Psoas muscle (tissue), 8 donors: ENCODE measurements around the gene SETD2. TPM values are rescaled to one million over a fixed set of nuclear protein-coding genes. Genes with fewer than 3 reads are reported as not detected.
"Not testable (repeated sequence)": the region's sequence is repeated elsewhere in the genome, so short reads cannot be mapped to it uniquely, and the experiment has no call there.

Experiments used
- ATAC-seq, 4 donors: fragments of 200-7000 bp; cut with Tn5 transposase; one replicate each; pipeline ENCODE4 v1.9.1; 2020; ENCODE audit warnings: moderate library complexity in 3 of 4, mild to moderate bottlenecking in 2 of 4
- DNase-seq, 2 donors: peaks; one replicate each; pipeline ENCODE4 v3.0.0-alpha.2; 2020
- H3K27ac ChIP-seq: fragments of 200-600 bp; one replicate; pipeline ENCODE4 v1.8.0; 2022
- H3K27me3 ChIP-seq, 3 donors: fragments of 200-600 bp in 1 of 3; one replicate each; pipeline versions ENCODE4 v1.6.1 to v1.8.0; 2013 to 2022; ENCODE audit warnings: low read length in 2 of 3, mild to moderate bottlenecking in 2 of 3, moderate library complexity in 1 of 3; ENCODE audit not compliant: insufficient read depth in 3 of 3
- H3K36me3 ChIP-seq, 2 donors: fragments of 200-600 bp in 1 of 2; one replicate each; pipeline versions ENCODE4 v1.6.1 to v1.8.0; 2013 to 2022; ENCODE audit warnings: low read depth in 1 of 2, mild to moderate bottlenecking in 1 of 2, moderate library complexity in 1 of 2; ENCODE audit not compliant: insufficient read depth in 1 of 2
- H3K4me1 ChIP-seq: fragments of 200-600 bp; one replicate; pipeline ENCODE4 v1.8.0; 2022
- H3K4me3 ChIP-seq: fragments of 200-600 bp; one replicate; pipeline ENCODE4 v1.8.0; 2022; ENCODE audit warnings: mild to moderate bottlenecking
- H3K9me3 ChIP-seq: fragments of 200-600 bp; one replicate; pipeline ENCODE4 v1.8.0; 2022
- WGBS, 3 donors: extraction: QIAGEN DNeasy Blood & Tissue Kit; methylation state at CpG; one replicate each; pipeline versions ENCODE4 v1.1.6 to v1.1.7; 2013; 5-methylcytosine and 5-hydroxymethylcytosine counted together
- intact Hi-C, 2 donors: fragments of 100-400 bp; cut with DNase I; formaldehyde crosslinking; loops; one replicate each; pipeline versions ENCODE4 v1.11.0 to v1.14.2; 2022
- polyA plus RNA-seq, 3 donors: library from polyadenylated mRNA; stranded (reverse); fragments of 200-250 nt; gene quantifications; one replicate each; pipeline ENCODE4 v1.2.3, GENCODE V29; 2013
- total RNA-seq, 4 donors: library from RNA; stranded (reverse); fragmentation: NEBNext Ultra II Directional in 2 of 4; extraction: Animal tissue kit (Norgen Biotek cat#: 25700) in 2 of 4; gene quantifications; one replicate each; pipeline versions ENCODE4 v1.2.1 to v1.2.4, GENCODE V29; 2021 to 2023
- TF ChIP-seq, protein P1 (sequence below): fragments of 200-600 bp; IDR thresholded peaks from one replicate; pipeline ENCODE4 v1.8.0; 2022; ENCODE audit warnings: antibody characterized with exemption
- donor health status: healthy with polysubstance abuse.
- donor health status: DM: no; HTN: no; CAD: no; lungs with moderate emphysema.
- donor health status: Bipolar disorder and iron deficiency.
- donor health status: healthy.
- donor health status: DM: yes; HTN: yes; CAD: no.
- donor health status: DM: no; HTN: no; CAD: no.
- donor health status: DM: no; HTN: no; CAD: no.
- donor health status: DM: yes; HTN: yes; CAD: no.

SETD2 gene
- total and polyA plus RNA-seq, 7 donors: 10.1 to 38.1 (median 33.7) TPM

DNA sequence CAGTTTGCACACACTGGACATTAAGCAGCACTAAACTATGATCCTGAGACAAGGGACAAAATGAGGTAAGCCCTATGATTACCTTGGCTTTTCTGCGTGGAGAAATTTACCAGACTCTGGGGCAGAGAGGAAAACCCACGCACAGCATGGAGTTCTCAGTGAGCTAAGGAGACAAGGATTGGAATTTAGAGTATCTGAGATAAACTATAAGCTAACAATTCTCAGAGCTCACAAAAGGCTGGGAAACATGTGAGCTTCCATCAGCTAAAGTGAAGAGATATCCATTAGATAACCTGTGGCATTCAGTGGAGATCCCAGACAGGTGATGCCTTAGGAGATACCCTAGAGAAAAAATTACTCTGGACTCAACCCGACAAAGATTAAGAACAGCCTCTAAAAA, 135.8 kb downstream of the SETD2 start:
- WGBS, 3 donors: 88 to 93% (median 89%) methylated on average over 3 of the region's 3 CpGs
- Histone ChIP-seq H3K36me3 (peaks cover 0 to 21% of the 10 kb centered on the region in 2 donors), H3K9me3 (no peaks in the 10 kb centered on the region), H3K27ac (no peak overlapping the region), H3K4me1 (peaks cover 16% of the 10 kb centered on the region), H3K27me3 (no peaks in the 10 kb centered on the region), H3K4me3 (no peak overlapping the region)
- DNase-seq (no peak), ATAC-seq (no peak)
- intact Hi-C loops: no loop called here
- TF ChIP-seq, protein P1, sequence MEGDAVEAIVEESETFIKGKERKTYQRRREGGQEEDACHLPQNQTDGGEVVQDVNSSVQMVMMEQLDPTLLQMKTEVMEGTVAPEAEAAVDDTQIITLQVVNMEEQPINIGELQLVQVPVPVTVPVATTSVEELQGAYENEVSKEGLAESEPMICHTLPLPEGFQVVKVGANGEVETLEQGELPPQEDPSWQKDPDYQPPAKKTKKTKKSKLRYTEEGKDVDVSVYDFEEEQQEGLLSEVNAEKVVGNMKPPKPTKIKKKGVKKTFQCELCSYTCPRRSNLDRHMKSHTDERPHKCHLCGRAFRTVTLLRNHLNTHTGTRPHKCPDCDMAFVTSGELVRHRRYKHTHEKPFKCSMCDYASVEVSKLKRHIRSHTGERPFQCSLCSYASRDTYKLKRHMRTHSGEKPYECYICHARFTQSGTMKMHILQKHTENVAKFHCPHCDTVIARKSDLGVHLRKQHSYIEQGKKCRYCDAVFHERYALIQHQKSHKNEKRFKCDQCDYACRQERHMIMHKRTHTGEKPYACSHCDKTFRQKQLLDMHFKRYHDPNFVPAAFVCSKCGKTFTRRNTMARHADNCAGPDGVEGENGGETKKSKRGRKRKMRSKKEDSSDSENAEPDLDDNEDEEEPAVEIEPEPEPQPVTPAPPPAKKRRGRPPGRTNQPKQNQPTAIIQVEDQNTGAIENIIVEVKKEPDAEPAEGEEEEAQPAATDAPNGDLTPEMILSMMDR: no peak

DNA sequence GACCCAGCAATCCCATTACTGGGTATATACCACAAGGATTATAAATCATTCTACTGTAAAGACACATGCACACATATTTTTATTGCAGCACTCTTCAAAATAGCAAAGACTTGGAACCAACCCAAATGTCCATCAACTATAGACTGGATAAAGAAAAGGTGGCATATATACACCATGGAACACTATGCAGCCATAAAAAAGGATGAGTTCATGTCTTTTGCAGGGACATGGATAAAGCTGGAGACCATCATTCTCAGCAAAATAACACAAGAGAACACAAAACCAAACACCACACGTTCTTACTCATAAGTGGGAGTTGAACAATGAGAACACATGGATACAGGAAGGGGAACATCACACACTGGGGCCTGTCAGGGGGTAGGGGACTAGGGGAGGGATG, 137.5 kb downstream of the SETD2 start:
- H3K27ac ChIP-seq, H3K27me3 ChIP-seq, intact Hi-C loops, H3K9me3 ChIP-seq, DNase-seq, ATAC-seq, H3K4me3 ChIP-seq: not testable (repeated sequence)
- H3K36me3 ChIP-seq: peaks cover 0 to 20% of the 10 kb centered on the region in 2 donors
- peaks cover 19% of the 10 kb centered on the region for H3K4me1 ChIP-seq
- 86 to 100% (median 98%) methylated on average over 1 of the region's 1 CpG for WGBS, 3 donors

DNA sequence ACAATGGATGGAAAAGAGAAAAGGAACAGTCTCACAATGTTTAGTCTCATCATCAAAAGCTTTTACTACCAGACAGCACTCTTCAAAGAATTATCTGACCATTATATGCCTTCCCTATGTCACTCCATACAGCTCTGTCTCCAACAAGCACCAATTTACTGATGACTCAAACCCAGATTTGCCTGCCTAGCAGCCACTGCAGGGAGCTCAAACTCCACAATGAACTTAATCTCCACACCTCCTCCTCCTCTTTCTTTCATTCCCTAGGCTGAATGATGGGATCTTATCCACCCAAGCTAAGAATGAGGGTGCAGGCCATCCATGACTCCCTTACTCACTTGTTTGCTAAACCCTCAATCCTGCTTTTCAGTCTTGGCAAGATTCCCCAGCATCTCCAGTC, 139.0 kb downstream of the SETD2 start:
- ATAC-seq: no peak
- no peak for DNase-seq
- H3K27ac ChIP-seq: no peak overlapping the region

GRCh38 chr3:47022641-47023071, 141.3 kb downstream of the SETD2 start:
- H3K36me3 ChIP-seq: peaks cover 5 to 28% of the 10 kb centered on the region in 2 donors
- H3K27ac ChIP-seq: peak overlapping the region; percentile 76
- no peaks in the 10 kb centered on the region for H3K9me3 ChIP-seq
- 21 to 30% (median 26%) methylated on average over 1 of the region's 1 CpG for WGBS, 3 donors
- intact Hi-C loops: no loop called here
- H3K4me1 ChIP-seq: peaks cover 37% of the 10 kb centered on the region
- ATAC-seq: peak; percentile 78 to 89 (median 86)
- H3K27me3 ChIP-seq: no peaks in the 10 kb centered on the region
- TF ChIP-seq, protein P1: no peak
- H3K4me3 ChIP-seq: no peak overlapping the region
- no peak for DNase-seq

More for the DNA sequence above, 139.0 kb downstream of the SETD2 start:
- Histone ChIP-seq H3K4me1 (peaks cover 34% of the 10 kb centered on the region), H3K4me3 (no peak overlapping the region), H3K36me3 (peaks cover 0 to 14% of the 10 kb centered on the region in 2 donors), H3K9me3 (no peaks in the 10 kb centered on the region), H3K27me3 (no peaks in the 10 kb centered on the region)
- TF ChIP-seq, protein P1: no peak
- intact Hi-C loops: no loop called here

GRCh38 chr3:47020311-47020710, 143.6 kb downstream of the SETD2 start:
- H3K4me3 ChIP-seq: no peak overlapping the region
- no peaks in the 10 kb centered on the region for H3K9me3 ChIP-seq
- H3K36me3 ChIP-seq: peaks cover 11 to 44% of the 10 kb centered on the region in 2 donors
- peak overlapping the region; percentile 54 for H3K27ac ChIP-seq
- peaks cover 42% of the 10 kb centered on the region for H3K4me1 ChIP-seq
- 46 to 65% (median 49%) methylated on average over 4 of the region's 4 CpGs for WGBS, 3 donors
- ATAC-seq: peak in 3 of 4 donors; percentile 51 to 65 (median 64)
- intact Hi-C loops: no loop called here
- H3K27me3 ChIP-seq: no peaks in the 10 kb centered on the region
- TF ChIP-seq, protein P1: no peak
- no peak for DNase-seq
